ENCODE results near the gene RAB11FIP5. TPM values are rescaled to one million over a fixed set of nuclear protein-coding genes. Genes with fewer than 3 reads are reported as not detected.
A peak's percentile ranks its signal among the peaks of the same experiment; 100 is the strongest.

The RAB11FIP5 gene
- total RNA-seq, 1 experiment from 2014 or later, result 20.8 TPM

GRCh38 chr2:73071360-73072128 is 41.2 kb downstream of the RAB11FIP5 start, which contains the start of gene SFXN5 (continued):
- TF ChIP-seq REST (IDR thresholded peaks at IDR 0.05; ENCODE audit: low read depth) (no peak), YY1 (IDR thresholded peaks at IDR 0.05; ENCODE audit: extremely low read depth, insufficient replicate concordance, low read depth, low read length) (peak; percentile 89)

GRCh38 chr2:73070643-73071359 is 41.9 kb downstream of the RAB11FIP5 start:
- DNase-seq (ENCODE audit: low read depth, low spot score), result no peak
- peak; percentile 48 for ATAC-seq
- peak overlapping the region; percentile 80 to 81 for H3K4me3 ChIP-seq (replicated peaks in 1 of 2; ENCODE audit: low read depth in 1 of 2, low read length in 2 of 2)
- no peaks in the 10 kb centered on the region for H3K36me3 ChIP-seq (ENCODE audit: control insufficient read depth in 1 of 2, insufficient read depth in 2 of 2, low read length in 2 of 2)
- H4K20me1 ChIP-seq (ENCODE audit: insufficient read depth), result no peaks in the 10 kb centered on the region
- ChIA-PET POLR2A (no interaction called here), RAD21 (ENCODE audit: low non-redundant PET in 1 of 2, low total read pairs in 2 of 2, uncharacterized antibody in 2 of 2, unreplicated experiment in 2 of 2) (no interaction called here), CTCF (interaction anchor here (0.8 to 1.0 kb wide), 2 partner anchors 142 to 178 kb away, joined by 3 read pairs; no protein-coding TSS in a partner anchor)
- no peaks in the 10 kb centered on the region for H3K9me2 ChIP-seq (ENCODE audit: insufficient read depth)
- H3K4me1 ChIP-seq (ENCODE audit: control insufficient read depth in 1 of 2, insufficient read depth in 2 of 2, low read length in 2 of 2), result peaks cover 8 to 24% of the 10 kb centered on the region in 2 experiments
- BruUV-seq (replicated peaks), result no TSS peak
- peak; percentile 84 for TF ChIP-seq EGR1 (IDR thresholded peaks at IDR 0.05; ENCODE audit: low read depth)
- TF ChIP-seq ZFX (IDR thresholded peaks at IDR 0.05), result peak; percentile 40; the same call in 1 of the 2 replicates
- TF ChIP-seq POLR2A (IDR thresholded peaks at IDR 0.05; ENCODE audit: borderline replicate concordance, extremely low read depth, insufficient read depth, insufficient read length), result peak; percentile 23
- TF ChIP-seq CBX3 (IDR thresholded peaks at IDR 0.05; ENCODE audit: low read depth), result no peak
- peak; percentile 45; the same call in 1 of the 2 replicates for TF ChIP-seq POLR2AphosphoS5 (IDR thresholded peaks at IDR 0.05; ENCODE audit: low read depth, low read length)
- TF ChIP-seq SIN3A (IDR thresholded peaks at IDR 0.05; ENCODE audit: low read depth), result no peak
- H3K4me2 ChIP-seq (ENCODE audit: low read length), result peak overlapping the region; percentile 94
- intact Hi-C loops (cut with micrococcal nuclease), result loop anchor here (2.0 to 5.0 kb wide), 2 partner anchors 78 to 178 kb away; no protein-coding TSS in a partner anchor
- peaks cover 42% of the 10 kb centered on the region for H3K79me2 ChIP-seq (ENCODE audit: insufficient read depth, low read length)
- H3K9me3 ChIP-seq (ENCODE audit: control insufficient read depth in 1 of 2, insufficient read depth in 1 of 2, low read depth in 1 of 2, low read length in 2 of 2), result no peaks in the 10 kb centered on the region
- H3K9ac ChIP-seq (ENCODE audit: low read length), result peak overlapping the region; percentile 86
- H2AFZ ChIP-seq (ENCODE audit: low read depth, low read length, poor library complexity, severe bottlenecking), result no peak overlapping the region
- peak overlapping the region; percentile 74 for H3K27ac ChIP-seq (ENCODE audit: low read depth, low read length)
- H3K27me3 ChIP-seq (ENCODE audit: insufficient read depth, low read length), result no peaks in the 10 kb centered on the region

Measured in HCT116 (cell line).